Skin of body (tissue), 2 donors: ENCODE data around the gene IFT43. TPM values are rescaled to one million over a fixed set of nuclear protein-coding genes. Genes with fewer than 3 reads are reported as not detected.

ENCODE experiments used
- DNase-seq: peaks from one replicate; lab custom pipeline; 2025; lab: John Stamatoyannopoulos, UW
- total RNA-seq: library from RNA; depleted of rRNA; stranded (reverse); fragments of >200 nt; gene quantifications from one replicate; pipeline ENCODE4 v1.2.3, GENCODE V29; 2014

IFT43 gene
- total RNA-seq, 1 donor from 2014 or later = 24.9 TPM

- DNase-seq = no peak
Observed at GRCh38 chr14:76104802-76105355, 119.3 kb downstream of the IFT43 start.

- DNase-seq = no peak
Observed at GRCh38 chr14:76106188-76106587, 120.6 kb downstream of the IFT43 start.

GRCh38 chr14:76109087-76109880 is 123.7 kb downstream of the IFT43 start:
- DNase-seq = no peak

GRCh38 chr14:76112889-76113624 is 127.5 kb downstream of the IFT43 start:
- DNase-seq = no peak

- DNase-seq = no peak
Observed at GRCh38 chr14:76113691-76114090, 128.1 kb downstream of the IFT43 start.

GRCh38 chr14:76115010-76115422 is 129.5 kb downstream of the IFT43 start:
- no peak for DNase-seq

- no peak for DNase-seq
Observed at GRCh38 chr14:76117789-76118484, 132.4 kb downstream of the IFT43 start.

GRCh38 chr14:76118594-76118993 is 133.0 kb downstream of the IFT43 start:
- DNase-seq = no peak

GRCh38 chr14:76121089-76121748 is 135.7 kb downstream of the IFT43 start:
- DNase-seq = no peak

- DNase-seq = no peak
Observed at GRCh38 chr14:76123426-76124225, 138.1 kb downstream of the IFT43 start.

- DNase-seq = no peak
Observed at GRCh38 chr14:76125511-76125910, 139.9 kb downstream of the IFT43 start.

GRCh38 chr14:76126076-76126475 is 140.5 kb downstream of the IFT43 start:
- no peak for DNase-seq

GRCh38 chr14:76129851-76130576 is 144.5 kb downstream of the IFT43 start:
- DNase-seq = no peak

GRCh38 chr14:76131071-76131965 is 145.8 kb downstream of the IFT43 start:
- DNase-seq = no peak

GRCh38 chr14:76133103-76133502 is 147.5 kb downstream of the IFT43 start:
- DNase-seq = no peak
